ENCODE measurements around the gene LDLR.

GRCh38 chr19:11181488-11181887 is 92.2 kb downstream of the LDLR start:
- TF ChIP-seq CTCF (IDR thresholded peaks at IDR 0.05 in 4 of 5, conservative IDR thresholded peaks at IDR 0.05 in 1 of 5) (no peak), POLR2A (IDR thresholded peaks at IDR 0.05) (no peak)

Measured in gastrocnemius medialis (tissue), 4 donors.